Fibroblast of pulmonary artery (primary cell): ENCODE results near the gene UGT1A8.

Experiments used
- DNase-seq: peaks from one replicate; pipeline ENCODE4 v3.0.0-alpha.2; 2010; ENCODE audit warnings: low read depth
- H3K4me3 ChIP-seq: replicated peaks from 2 replicates; pipeline ENCODE4 v1.5.1; 2011; ENCODE audit warnings: low read depth, mild to moderate bottlenecking, control low read depth, low read length, moderate library complexity
- TF ChIP-seq, protein P1 (sequence below): IDR thresholded peaks from 2 replicates; pipeline ENCODE4 v1.5.1; 2011; ENCODE audit warnings: mild to moderate bottlenecking, control low read depth, low read length, inconsistent platforms; ENCODE audit errors: missing control alignments

UGT1A8 gene

GRCh38 chr2:233674314-233674713, 56.9 kb downstream of the UGT1A8 start:
- no peak for DNase-seq

GRCh38 chr2:233674995-233675394, 57.6 kb downstream of the UGT1A8 start:
- DNase-seq = no peak
- H3K4me3 ChIP-seq = no peak overlapping the region
- TF ChIP-seq, protein P1, sequence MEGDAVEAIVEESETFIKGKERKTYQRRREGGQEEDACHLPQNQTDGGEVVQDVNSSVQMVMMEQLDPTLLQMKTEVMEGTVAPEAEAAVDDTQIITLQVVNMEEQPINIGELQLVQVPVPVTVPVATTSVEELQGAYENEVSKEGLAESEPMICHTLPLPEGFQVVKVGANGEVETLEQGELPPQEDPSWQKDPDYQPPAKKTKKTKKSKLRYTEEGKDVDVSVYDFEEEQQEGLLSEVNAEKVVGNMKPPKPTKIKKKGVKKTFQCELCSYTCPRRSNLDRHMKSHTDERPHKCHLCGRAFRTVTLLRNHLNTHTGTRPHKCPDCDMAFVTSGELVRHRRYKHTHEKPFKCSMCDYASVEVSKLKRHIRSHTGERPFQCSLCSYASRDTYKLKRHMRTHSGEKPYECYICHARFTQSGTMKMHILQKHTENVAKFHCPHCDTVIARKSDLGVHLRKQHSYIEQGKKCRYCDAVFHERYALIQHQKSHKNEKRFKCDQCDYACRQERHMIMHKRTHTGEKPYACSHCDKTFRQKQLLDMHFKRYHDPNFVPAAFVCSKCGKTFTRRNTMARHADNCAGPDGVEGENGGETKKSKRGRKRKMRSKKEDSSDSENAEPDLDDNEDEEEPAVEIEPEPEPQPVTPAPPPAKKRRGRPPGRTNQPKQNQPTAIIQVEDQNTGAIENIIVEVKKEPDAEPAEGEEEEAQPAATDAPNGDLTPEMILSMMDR = no peak

More at GRCh38 chr2:233674314-233674713, 56.9 kb downstream of the UGT1A8 start:
- TF ChIP-seq, protein P1 = no peak
- no peak overlapping the region for H3K4me3 ChIP-seq

DNA sequence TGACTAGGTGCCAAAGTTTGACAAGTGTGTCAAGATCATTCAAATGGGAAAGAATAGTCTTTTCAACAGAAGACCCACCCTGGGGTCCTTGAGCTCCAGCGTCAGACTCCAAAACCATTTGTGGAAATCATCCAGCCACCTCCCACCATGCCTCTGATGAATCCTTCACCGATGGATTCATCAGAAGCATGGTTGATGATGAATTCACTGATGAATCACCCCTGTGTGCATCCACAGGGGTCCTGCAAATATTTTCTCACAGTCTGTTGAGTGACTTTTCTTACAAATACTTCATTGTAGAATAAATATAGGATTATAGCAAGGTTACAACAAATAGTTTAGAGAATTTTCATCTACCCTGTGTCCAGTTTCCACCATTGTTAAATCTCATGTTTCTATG, 58.6 kb downstream of the UGT1A8 start:
- TF ChIP-seq, protein P1 = no peak
- no peak for DNase-seq
- H3K4me3 ChIP-seq = no peak overlapping the region

- no peak for DNase-seq
- no peak overlapping the region for H3K4me3 ChIP-seq
- TF ChIP-seq, protein P1 = no peak
Observed at GRCh38 chr2:233679196-233679595, 61.8 kb downstream of the UGT1A8 start.

GRCh38 chr2:233680361-233681045, 63.1 kb downstream of the UGT1A8 start:
- DNase-seq = no peak
- no peak overlapping the region for H3K4me3 ChIP-seq
- TF ChIP-seq, protein P1 = no peak

GRCh38 chr2:233681521-233682099, 64.2 kb downstream of the UGT1A8 start, which contains the start of gene UGT1A7:
UGT1A7 (plus strand) TSS chr2:233681901; CDS start chr2:233681938, 37 bp downstream.
- DNase-seq = no peak
- H3K4me3 ChIP-seq = no peak within 1 kb of the TSS
- TF ChIP-seq, protein P1 = no peak
